ENCODE measurements around the gene PTMS. TPM values are rescaled to one million over a fixed set of nuclear protein-coding genes. Genes with fewer than 3 reads are reported as not detected.

The PTMS gene
- total RNA-seq, 1 donor from 2014 or later: 134 TPM

GRCh38 chr12:6772726-6773589, 6.8 kb downstream of the PTMS start:
- peaks cover 52% of the 10 kb centered on the region for H3K4me1 ChIP-seq
- H3F3A ChIP-seq (ENCODE audit: low read depth): peaks cover 60% of the 10 kb centered on the region

GRCh38 chr12:6773590-6774351, 7.6 kb downstream of the PTMS start:
- Histone ChIP-seq H3K27ac (no peak overlapping the region), H3K9ac (no peak overlapping the region), H3K27me3 (peaks cover 18% of the 10 kb centered on the region), H3K4me3 (peak overlapping the region; percentile 34), H4K20me1 (ENCODE audit: low read depth) (peaks cover 47% of the 10 kb centered on the region), H3K9me3 (ENCODE audit: low read depth) (no peaks in the 10 kb centered on the region), H3K4me2 (peak overlapping the region; percentile 77), H3K36me3 (peaks cover 5% of the 10 kb centered on the region), H2AFZ (replicated peaks) (no peak overlapping the region), H3K79me2 (ENCODE audit: low read depth) (peaks cover 23% of the 10 kb centered on the region), H3F3A (ENCODE audit: low read depth) (peaks cover 60% of the 10 kb centered on the region), H3K4me1 (peaks cover 60% of the 10 kb centered on the region)
- TF ChIP-seq EZH2 (IDR thresholded peaks at IDR 0.05) (no peak), EZH2phosphoT487 (IDR thresholded peaks at IDR 0.05) (no peak), CTCF (IDR thresholded peaks at IDR 0.05) (no peak)
- peak; percentile 66 for DNase-seq (ENCODE audit: low spot score)
- Mint-ChIP-seq H3K9me3 (no peaks in the 10 kb centered on the region), H3K4me1 (peaks cover 54% of the 10 kb centered on the region), H3K27me3 (ENCODE audit: insufficient read depth, low read depth) (peaks cover 28% of the 10 kb centered on the region), H3K36me3 (peaks cover 44% of the 10 kb centered on the region), H3K4me3 (peak overlapping the region; percentile 52), H3K27ac (no peak overlapping the region)

More at GRCh38 chr12:6772726-6773589, 6.8 kb downstream of the PTMS start:
- DNase-seq (ENCODE audit: low spot score): peak; percentile 48
- H3K4me3 ChIP-seq: peak overlapping the region; percentile 34
- H3K9ac ChIP-seq: no peak overlapping the region
- H3K79me2 ChIP-seq (ENCODE audit: low read depth): peaks cover 31% of the 10 kb centered on the region
- Mint-ChIP-seq H3K4me1 (peaks cover 54% of the 10 kb centered on the region), H3K36me3 (peaks cover 44% of the 10 kb centered on the region), H3K9me3 (no peaks in the 10 kb centered on the region), H3K27ac (peak overlapping the region; percentile 33), H3K27me3 (ENCODE audit: insufficient read depth, low read depth) (peaks cover 28% of the 10 kb centered on the region), H3K4me3 (peak overlapping the region; percentile 52)
- H4K20me1 ChIP-seq (ENCODE audit: low read depth): peaks cover 56% of the 10 kb centered on the region
- no peaks in the 10 kb centered on the region for H3K9me3 ChIP-seq (ENCODE audit: low read depth)
- no peak overlapping the region for H2AFZ ChIP-seq (replicated peaks)
- H3K4me2 ChIP-seq: peak overlapping the region; percentile 77
- TF ChIP-seq CTCF (IDR thresholded peaks at IDR 0.05) (no peak), EZH2 (IDR thresholded peaks at IDR 0.05) (peak; percentile 51)
- H3K27ac ChIP-seq: no peak overlapping the region
- peaks cover 18% of the 10 kb centered on the region for H3K27me3 ChIP-seq
- peaks cover 5% of the 10 kb centered on the region for H3K36me3 ChIP-seq

- Mint-ChIP-seq H3K36me3 (peaks cover 40% of the 10 kb centered on the region), H3K27me3 (ENCODE audit: insufficient read depth, low read depth) (peaks cover 32% of the 10 kb centered on the region), H3K9me3 (no peaks in the 10 kb centered on the region), H3K4me1 (peaks cover 56% of the 10 kb centered on the region), H3K4me3 (peak overlapping the region; percentile 63), H3K27ac (peak overlapping the region; percentile 33)
- Histone ChIP-seq H3K4me1 (peaks cover 62% of the 10 kb centered on the region), H2AFZ (replicated peaks) (no peak overlapping the region), H3K27ac (no peak overlapping the region), H3K36me3 (peaks cover 5% of the 10 kb centered on the region), H3K27me3 (peaks cover 18% of the 10 kb centered on the region), H4K20me1 (ENCODE audit: low read depth) (peaks cover 41% of the 10 kb centered on the region), H3K9ac (no peak overlapping the region), H3F3A (ENCODE audit: low read depth) (peaks cover 60% of the 10 kb centered on the region), H3K9me3 (ENCODE audit: low read depth) (no peaks in the 10 kb centered on the region), H3K4me2 (no peak overlapping the region), H3K79me2 (ENCODE audit: low read depth) (peaks cover 15% of the 10 kb centered on the region), H3K4me3 (no peak overlapping the region)
- DNase-seq (ENCODE audit: low spot score): no peak
- no peak for TF ChIP-seq EZH2 (IDR thresholded peaks at IDR 0.05)
- no peak for TF ChIP-seq EZH2phosphoT487 (IDR thresholded peaks at IDR 0.05)
- no peak for TF ChIP-seq CTCF (IDR thresholded peaks at IDR 0.05)
Measured at GRCh38 chr12:6774499-6775062, 8.4 kb downstream of the PTMS start.

Data from neural progenitor cell (in vitro differentiated cells).